Central memory CD8-positive, alpha-beta T cell (primary cell): ENCODE data around the gene MTM1.
A peak's percentile ranks its signal among the peaks of the same experiment; 100 is the strongest.

ENCODE experiments used
- ATAC-seq: fragments of 150-1000 bp; cut with Tn5 transposase; replicated peaks from 2 replicates; pipeline ENCODE4 v1.10.0; 2022; ENCODE audit warnings: mild to moderate bottlenecking, moderate FRiP score, moderate number of reproducible peaks; ENCODE audit not compliant: poor library complexity, severe bottlenecking; ENCODE audit errors: extremely low read depth
- DNase-seq, 2 donors: peaks; one replicate each; pipeline ENCODE4 v3.0.0; 2021; ENCODE audit warnings: low spot score in 2 of 2
- H3K27ac Mint-ChIP-seq: one replicate; pipeline ENCODE4 v1.8.0; 2022; ENCODE audit warnings: low read depth, mild to moderate bottlenecking, moderate library complexity, mixed read lengths
- H3K27me3 Mint-ChIP-seq: one replicate; pipeline ENCODE4 v1.8.0; 2022; ENCODE audit warnings: mixed read lengths
- H3K36me3 Mint-ChIP-seq: one replicate; pipeline ENCODE4 v1.8.0; 2022; ENCODE audit warnings: mild to moderate bottlenecking, moderate library complexity, mixed read lengths; ENCODE audit not compliant: insufficient read depth
- H3K4me1 Mint-ChIP-seq: one replicate; pipeline ENCODE4 v1.8.0; 2022; ENCODE audit warnings: mixed read lengths
- H3K4me3 Mint-ChIP-seq: one replicate; pipeline ENCODE4 v1.8.0; 2022; ENCODE audit warnings: mild to moderate bottlenecking, moderate library complexity, mixed read lengths
- H3K9me3 Mint-ChIP-seq: one replicate; pipeline ENCODE4 v1.8.0; 2022; ENCODE audit warnings: mixed read lengths

Gene MTM1

GRCh38 chrX:150694738-150695410 is 126.5 kb downstream of the MTM1 start:
- Mint-ChIP-seq H3K27me3 (no peaks in the 10 kb centered on the region), H3K4me3 (peak overlapping the region; percentile 67), H3K9me3 (no peaks in the 10 kb centered on the region), H3K4me1 (peaks cover 44% of the 10 kb centered on the region), H3K27ac (peak overlapping the region; percentile 75), H3K36me3 (peaks cover 14% of the 10 kb centered on the region)
- ATAC-seq (no peak), DNase-seq (no peak)

- H3K9me3 Mint-ChIP-seq, result no peaks in the 10 kb centered on the region
- H3K36me3 Mint-ChIP-seq, result peaks cover 18% of the 10 kb centered on the region
- peaks cover 41% of the 10 kb centered on the region for H3K4me1 Mint-ChIP-seq
- ATAC-seq (no peak), DNase-seq (no peak)
- peak overlapping the region; percentile 67 for H3K4me3 Mint-ChIP-seq
- H3K27ac Mint-ChIP-seq, result peak overlapping the region; percentile 75
- no peaks in the 10 kb centered on the region for H3K27me3 Mint-ChIP-seq
These were observed 127.9 kb downstream of the MTM1 start for GRCh38 chrX:150696331-150696730.

- Mint-ChIP-seq H3K4me1 (peaks cover 35% of the 10 kb centered on the region), H3K27me3 (no peaks in the 10 kb centered on the region), H3K36me3 (peaks cover 18% of the 10 kb centered on the region), H3K9me3 (no peaks in the 10 kb centered on the region), H3K4me3 (peak overlapping the region; percentile 67), H3K27ac (no peak overlapping the region)
- DNase-seq (no peak), ATAC-seq (no peak)
These were observed 128.4 kb downstream of the MTM1 start for GRCh38 chrX:150696866-150697265.

GRCh38 chrX:150697641-150698040 is 129.2 kb downstream of the MTM1 start:
- no peak for DNase-seq
- H3K4me1 Mint-ChIP-seq, result peaks cover 29% of the 10 kb centered on the region
- no peak for ATAC-seq
- H3K27ac Mint-ChIP-seq, result no peak overlapping the region
- no peaks in the 10 kb centered on the region for H3K9me3 Mint-ChIP-seq
- H3K36me3 Mint-ChIP-seq, result peaks cover 18% of the 10 kb centered on the region
- H3K4me3 Mint-ChIP-seq, result no peak overlapping the region
- no peaks in the 10 kb centered on the region for H3K27me3 Mint-ChIP-seq

GRCh38 chrX:150698981-150699380 is 130.6 kb downstream of the MTM1 start:
- no peaks in the 10 kb centered on the region for H3K9me3 Mint-ChIP-seq
- no peak overlapping the region for H3K27ac Mint-ChIP-seq
- ATAC-seq (no peak), DNase-seq (no peak)
- no peaks in the 10 kb centered on the region for H3K27me3 Mint-ChIP-seq
- no peak overlapping the region for H3K4me3 Mint-ChIP-seq
- H3K4me1 Mint-ChIP-seq, result peaks cover 35% of the 10 kb centered on the region
- peaks cover 18% of the 10 kb centered on the region for H3K36me3 Mint-ChIP-seq

GRCh38 chrX:150700107-150700506 is 131.7 kb downstream of the MTM1 start:
- H3K27me3 Mint-ChIP-seq, result no peaks in the 10 kb centered on the region
- no peaks in the 10 kb centered on the region for H3K9me3 Mint-ChIP-seq
- no peak overlapping the region for H3K27ac Mint-ChIP-seq
- H3K4me1 Mint-ChIP-seq, result peaks cover 36% of the 10 kb centered on the region
- no peak overlapping the region for H3K4me3 Mint-ChIP-seq
- ATAC-seq (no peak), DNase-seq (no peak)
- peaks cover 16% of the 10 kb centered on the region for H3K36me3 Mint-ChIP-seq

GRCh38 chrX:150701377-150701776 is 133.0 kb downstream of the MTM1 start:
- H3K27me3 Mint-ChIP-seq, result no peaks in the 10 kb centered on the region
- no peak overlapping the region for H3K27ac Mint-ChIP-seq
- H3K4me3 Mint-ChIP-seq, result no peak overlapping the region
- DNase-seq, result no peak
- ATAC-seq, result no peak
- H3K9me3 Mint-ChIP-seq, result no peaks in the 10 kb centered on the region
- H3K36me3 Mint-ChIP-seq, result peaks cover 14% of the 10 kb centered on the region
- H3K4me1 Mint-ChIP-seq, result peaks cover 29% of the 10 kb centered on the region

GRCh38 chrX:150702966-150703694 is 134.7 kb downstream of the MTM1 start:
- no peaks in the 10 kb centered on the region for H3K27me3 Mint-ChIP-seq
- ATAC-seq (no peak), DNase-seq (no peak)
- no peak overlapping the region for H3K27ac Mint-ChIP-seq
- H3K4me3 Mint-ChIP-seq, result no peak overlapping the region
- no peaks in the 10 kb centered on the region for H3K9me3 Mint-ChIP-seq
- peaks cover 19% of the 10 kb centered on the region for H3K4me1 Mint-ChIP-seq
- peaks cover 19% of the 10 kb centered on the region for H3K36me3 Mint-ChIP-seq

GRCh38 chrX:150703695-150703974 is 135.2 kb downstream of the MTM1 start:
- H3K27me3 Mint-ChIP-seq, result no peaks in the 10 kb centered on the region
- no peak overlapping the region for H3K4me3 Mint-ChIP-seq
- H3K27ac Mint-ChIP-seq, result peak overlapping the region; percentile 55
- peaks cover 21% of the 10 kb centered on the region for H3K36me3 Mint-ChIP-seq
- H3K9me3 Mint-ChIP-seq, result no peaks in the 10 kb centered on the region
- DNase-seq (no peak), ATAC-seq (no peak)
- H3K4me1 Mint-ChIP-seq, result peaks cover 19% of the 10 kb centered on the region

- peaks cover 24% of the 10 kb centered on the region for H3K36me3 Mint-ChIP-seq
- H3K27me3 Mint-ChIP-seq, result no peaks in the 10 kb centered on the region
- no peaks in the 10 kb centered on the region for H3K9me3 Mint-ChIP-seq
- peaks cover 19% of the 10 kb centered on the region for H3K4me1 Mint-ChIP-seq
- DNase-seq, result no peak
- ATAC-seq, result no peak
- peak overlapping the region; percentile 55 for H3K27ac Mint-ChIP-seq
- H3K4me3 Mint-ChIP-seq, result no peak overlapping the region
These were observed 135.7 kb downstream of the MTM1 start for GRCh38 chrX:150704030-150704613.

- H3K9me3 Mint-ChIP-seq, result no peaks in the 10 kb centered on the region
- H3K4me3 Mint-ChIP-seq, result no peak overlapping the region
- peaks cover 35% of the 10 kb centered on the region for H3K4me1 Mint-ChIP-seq
- H3K27me3 Mint-ChIP-seq, result no peaks in the 10 kb centered on the region
- peaks cover 8% of the 10 kb centered on the region for H3K36me3 Mint-ChIP-seq
- DNase-seq, result no peak
- no peak overlapping the region for H3K27ac Mint-ChIP-seq
- no peak for ATAC-seq
These were observed 144.2 kb downstream of the MTM1 start for GRCh38 chrX:150712619-150713018.

- Mint-ChIP-seq H3K36me3 (peaks cover 4% of the 10 kb centered on the region), H3K27me3 (no peaks in the 10 kb centered on the region), H3K4me1 (peaks cover 27% of the 10 kb centered on the region), H3K9me3 (no peaks in the 10 kb centered on the region), H3K4me3 (no peak overlapping the region), H3K27ac (no peak overlapping the region)
- DNase-seq, result no peak
- no peak for ATAC-seq
These were observed 146.8 kb downstream of the MTM1 start for GRCh38 chrX:150715184-150715583.

GRCh38 chrX:150719621-150720020 is 151.2 kb downstream of the MTM1 start:
- ATAC-seq (no peak), DNase-seq (no peak)
- peaks cover 10% of the 10 kb centered on the region for H3K36me3 Mint-ChIP-seq
- H3K4me3 Mint-ChIP-seq, result no peak overlapping the region
- H3K27ac Mint-ChIP-seq, result no peak overlapping the region
- peaks cover 31% of the 10 kb centered on the region for H3K4me1 Mint-ChIP-seq
- H3K27me3 Mint-ChIP-seq, result no peaks in the 10 kb centered on the region
- no peaks in the 10 kb centered on the region for H3K9me3 Mint-ChIP-seq
